Activated naive CD8-positive, alpha-beta T cell treated with anti-CD3 and anti-CD28 coated beads, Interleukin-2, amount 50 U/mL, for 24 hours (primary cell): ENCODE results near the gene ADORA2A.

Source experiments
- ATAC-seq: fragments of 150-1000 bp; cut with Tn5 transposase; one replicate; pipeline ENCODE4 v1.10.0; 2021
- DNase-seq: peaks from one replicate; pipeline ENCODE4 v3.0.0; 2021
- H3K27ac Mint-ChIP-seq: one replicate; pipeline ENCODE4 v1.8.0; 2021; ENCODE audit warnings: mild to moderate bottlenecking, mixed read lengths
- H3K27me3 Mint-ChIP-seq: one replicate; pipeline ENCODE4 v1.8.0; 2021; ENCODE audit warnings: mixed read lengths
- H3K36me3 Mint-ChIP-seq: one replicate; pipeline ENCODE4 v1.8.0; 2021; ENCODE audit warnings: low read depth, mixed read lengths
- H3K4me1 Mint-ChIP-seq: one replicate; pipeline ENCODE4 v1.8.0; 2021; ENCODE audit warnings: mixed read lengths
- H3K4me3 Mint-ChIP-seq: one replicate; pipeline ENCODE4 v1.8.0; 2021; ENCODE audit warnings: mild to moderate bottlenecking, moderate library complexity, mixed read lengths
- H3K9me3 Mint-ChIP-seq: one replicate; pipeline ENCODE4 v1.8.0; 2021; ENCODE audit warnings: mixed read lengths

Gene ADORA2A

DNA sequence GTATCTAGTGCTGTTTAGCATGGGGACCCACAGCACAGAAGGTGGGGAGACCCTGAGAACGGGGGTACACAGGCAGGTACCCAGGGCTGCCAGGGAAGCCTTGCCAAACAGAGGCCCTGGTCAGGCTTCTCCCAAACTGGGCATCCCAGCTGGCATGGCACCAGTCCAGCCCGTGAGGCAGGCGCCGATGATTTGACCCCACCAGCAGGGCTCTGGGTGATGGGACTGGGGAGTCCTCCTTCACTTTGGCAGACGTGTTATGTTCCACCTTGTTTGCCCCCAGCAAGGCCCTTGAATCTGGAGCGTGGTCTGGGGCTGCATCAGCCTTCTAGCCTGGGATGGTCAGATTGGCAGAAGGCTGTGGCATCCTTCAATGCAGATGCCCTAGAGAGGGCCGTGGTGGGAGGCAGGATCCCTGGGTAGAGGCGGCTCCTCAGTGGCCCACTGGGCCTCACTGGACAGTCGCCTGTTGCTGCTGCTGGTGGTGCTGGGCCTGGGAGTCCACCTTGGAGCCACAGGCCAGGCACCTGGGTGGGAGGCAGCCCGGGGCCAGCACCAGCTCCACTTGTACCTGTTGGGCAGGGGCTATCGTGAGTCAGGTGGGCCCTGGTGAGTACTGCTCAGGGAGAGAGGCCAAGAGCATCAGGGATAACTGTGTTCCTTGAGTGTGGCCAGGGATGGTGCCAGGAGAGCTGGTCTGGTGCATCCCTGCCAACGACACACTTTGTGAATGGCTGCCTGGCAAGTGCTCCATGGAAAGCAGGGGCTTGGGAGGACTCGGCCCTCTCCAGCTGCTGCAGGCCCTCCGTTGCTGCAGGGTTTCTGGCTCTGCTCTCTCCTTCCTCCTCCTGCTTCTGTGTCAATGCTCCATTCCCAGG is 3.3 kb downstream of the ADORA2A start:
- H3K4me1 Mint-ChIP-seq: peaks cover 92% of the 10 kb centered on the region
- no peak for ATAC-seq
- H3K27ac Mint-ChIP-seq: peak overlapping the region; percentile 86
- H3K36me3 Mint-ChIP-seq: peaks cover 24% of the 10 kb centered on the region
- H3K4me3 Mint-ChIP-seq: peak overlapping the region; percentile 86
- H3K27me3 Mint-ChIP-seq: peaks cover 3% of the 10 kb centered on the region
- H3K9me3 Mint-ChIP-seq: no peaks in the 10 kb centered on the region
- DNase-seq: no peak

DNA sequence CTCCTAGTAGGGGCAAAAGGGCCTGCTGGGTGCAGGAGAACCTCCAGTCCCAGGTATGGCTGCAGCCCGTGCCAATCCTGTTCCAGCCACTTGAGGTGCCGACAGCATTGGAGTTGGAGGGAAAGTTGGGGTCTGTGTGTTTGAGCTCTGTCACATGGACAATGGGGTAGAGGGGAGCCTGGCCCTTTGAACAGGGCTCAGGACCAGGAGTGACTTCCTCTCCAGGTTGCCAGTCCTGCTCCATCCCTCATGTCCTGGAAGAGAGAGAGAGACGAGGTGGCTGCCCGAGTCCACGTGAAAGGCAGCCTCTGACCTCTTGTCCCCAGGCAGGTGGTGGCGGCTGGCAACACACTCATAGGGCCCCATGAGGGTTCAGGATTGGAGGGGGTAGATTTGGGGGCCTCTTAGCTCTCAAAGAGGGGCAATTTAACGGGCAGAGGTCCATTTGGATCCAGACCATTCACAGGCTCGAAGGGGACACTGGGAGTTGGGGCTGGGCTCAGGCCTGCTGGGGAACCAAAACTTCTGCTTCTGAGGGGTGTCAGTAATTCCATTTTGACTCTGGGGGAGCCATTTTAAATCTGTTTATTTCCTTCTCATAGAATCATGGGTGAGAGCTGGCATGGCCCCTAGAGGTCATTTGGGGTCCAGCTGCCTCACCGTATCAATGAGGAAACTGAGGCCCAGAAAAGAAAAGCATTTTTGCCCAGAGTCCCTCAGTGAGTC is 4.1 kb downstream of the ADORA2A start:
- Mint-ChIP-seq H3K4me3 (peak overlapping the region; percentile 75), H3K36me3 (peaks cover 24% of the 10 kb centered on the region), H3K9me3 (no peaks in the 10 kb centered on the region), H3K27me3 (peaks cover 3% of the 10 kb centered on the region), H3K27ac (peak overlapping the region; percentile 86), H3K4me1 (peaks cover 92% of the 10 kb centered on the region)
- ATAC-seq (no peak), DNase-seq (no peak)

DNA sequence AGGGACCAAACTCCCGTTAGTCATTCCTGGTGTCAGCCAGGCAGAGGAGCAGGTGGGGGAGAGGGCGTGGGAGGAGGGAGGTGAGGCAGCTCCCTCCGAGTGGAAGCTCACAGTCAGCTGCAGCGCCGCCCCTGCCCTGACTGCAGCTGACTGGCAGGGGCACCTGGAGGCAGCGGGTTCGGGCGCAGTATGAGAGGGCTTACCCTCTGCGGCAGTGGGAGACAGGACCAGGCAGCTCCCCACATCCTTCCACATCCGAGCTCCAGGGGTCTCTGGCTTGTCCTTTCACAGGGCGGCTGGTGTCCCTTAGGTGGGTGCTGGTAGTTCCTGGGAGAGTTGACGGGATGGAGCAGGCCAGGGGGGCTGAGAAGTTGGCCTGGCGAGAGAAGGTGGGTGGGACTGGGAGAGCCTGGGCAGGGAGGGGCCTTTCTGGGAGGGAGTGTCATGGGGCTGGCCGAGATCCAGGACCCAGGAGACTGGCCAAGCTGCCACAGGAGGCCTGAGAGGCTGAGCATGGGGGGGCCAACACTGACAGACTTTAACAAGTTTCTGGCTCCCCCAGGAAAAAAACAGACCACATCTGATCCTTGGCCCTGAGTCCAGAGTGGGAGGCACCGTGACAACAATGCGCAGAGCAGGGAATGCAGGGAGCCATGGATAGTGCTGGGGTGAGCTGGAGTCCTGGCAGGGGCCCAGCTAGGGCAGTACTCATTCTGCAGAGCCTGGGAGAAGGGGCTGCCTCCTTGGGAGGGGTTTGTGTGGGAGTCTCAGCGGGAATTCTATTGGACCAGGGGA is 4.9 kb downstream of the ADORA2A start:
- Mint-ChIP-seq H3K4me1 (peaks cover 92% of the 10 kb centered on the region), H3K27ac (peak overlapping the region; percentile 86), H3K9me3 (no peaks in the 10 kb centered on the region), H3K4me3 (peak overlapping the region; percentile 75), H3K27me3 (peaks cover 3% of the 10 kb centered on the region), H3K36me3 (peaks cover 32% of the 10 kb centered on the region)
- ATAC-seq (no peak), DNase-seq (peak; percentile 65)

DNA sequence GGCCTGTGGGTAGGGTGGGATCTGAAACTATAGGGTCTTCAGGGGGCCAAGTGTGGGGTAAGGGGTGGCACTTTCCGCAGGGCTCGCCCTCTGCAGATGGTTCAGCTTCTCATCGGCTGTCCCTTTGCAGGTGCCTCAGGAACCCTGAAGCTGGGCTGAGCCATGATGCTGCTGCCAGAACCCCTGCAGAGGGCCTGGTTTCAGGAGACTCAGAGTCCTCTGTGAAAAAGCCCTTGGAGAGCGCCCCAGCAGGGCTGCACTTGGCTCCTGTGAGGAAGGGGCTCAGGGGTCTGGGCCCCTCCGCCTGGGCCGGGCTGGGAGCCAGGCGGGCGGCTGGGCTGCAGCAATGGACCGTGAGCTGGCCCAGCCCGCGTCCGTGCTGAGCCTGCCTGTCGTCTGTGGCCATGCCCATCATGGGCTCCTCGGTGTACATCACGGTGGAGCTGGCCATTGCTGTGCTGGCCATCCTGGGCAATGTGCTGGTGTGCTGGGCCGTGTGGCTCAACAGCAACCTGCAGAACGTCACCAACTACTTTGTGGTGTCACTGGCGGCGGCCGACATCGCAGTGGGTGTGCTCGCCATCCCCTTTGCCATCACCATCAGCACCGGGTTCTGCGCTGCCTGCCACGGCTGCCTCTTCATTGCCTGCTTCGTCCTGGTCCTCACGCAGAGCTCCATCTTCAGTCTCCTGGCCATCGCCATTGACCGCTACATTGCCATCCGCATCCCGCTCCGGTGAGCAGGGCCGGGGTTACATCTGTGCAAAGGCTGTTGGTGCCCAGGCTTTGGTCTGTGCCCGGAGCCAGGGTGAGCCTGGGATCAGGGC is 5.8 kb downstream of the ADORA2A start:
- DNase-seq: no peak
- H3K27ac Mint-ChIP-seq: peak overlapping the region; percentile 100
- H3K27me3 Mint-ChIP-seq: peaks cover 3% of the 10 kb centered on the region
- ATAC-seq: no peak
- H3K36me3 Mint-ChIP-seq: peaks cover 39% of the 10 kb centered on the region
- no peaks in the 10 kb centered on the region for H3K9me3 Mint-ChIP-seq
- H3K4me3 Mint-ChIP-seq: peak overlapping the region; percentile 80
- H3K4me1 Mint-ChIP-seq: peaks cover 98% of the 10 kb centered on the region

DNA sequence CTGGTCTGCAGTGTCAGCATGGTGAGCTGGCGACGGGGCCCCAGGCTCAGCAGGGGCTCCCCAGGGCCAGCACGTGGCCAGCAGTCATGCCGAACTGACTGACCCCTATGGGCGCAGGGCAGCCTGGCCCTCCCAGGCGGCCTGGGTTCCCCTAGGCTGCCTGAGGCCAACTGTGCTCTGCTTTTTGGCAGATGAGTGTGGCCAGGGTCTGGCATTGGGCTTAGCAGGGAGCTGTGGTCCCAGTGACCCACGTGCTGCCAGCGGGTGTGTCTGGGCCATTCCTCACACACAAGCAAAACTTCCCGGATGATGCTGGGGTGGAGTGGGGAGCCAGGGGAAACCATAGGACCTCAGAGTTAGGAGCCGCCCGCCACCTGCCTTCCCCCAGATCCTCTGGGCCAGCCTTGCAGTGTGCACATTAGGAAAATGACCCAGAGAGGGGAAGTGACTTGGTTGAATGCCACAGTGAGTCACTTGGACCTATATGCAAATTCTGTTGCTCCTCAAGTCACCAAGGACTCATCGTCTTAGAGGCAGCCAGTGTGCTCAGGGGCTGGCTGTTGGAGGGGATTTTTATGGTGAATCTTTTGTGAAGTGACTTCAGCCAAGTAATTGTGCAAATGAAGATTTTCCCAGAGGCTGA is 6.5 kb downstream of the ADORA2A start:
- peak overlapping the region; percentile 100 for H3K27ac Mint-ChIP-seq
- H3K9me3 Mint-ChIP-seq: no peaks in the 10 kb centered on the region

DNA sequence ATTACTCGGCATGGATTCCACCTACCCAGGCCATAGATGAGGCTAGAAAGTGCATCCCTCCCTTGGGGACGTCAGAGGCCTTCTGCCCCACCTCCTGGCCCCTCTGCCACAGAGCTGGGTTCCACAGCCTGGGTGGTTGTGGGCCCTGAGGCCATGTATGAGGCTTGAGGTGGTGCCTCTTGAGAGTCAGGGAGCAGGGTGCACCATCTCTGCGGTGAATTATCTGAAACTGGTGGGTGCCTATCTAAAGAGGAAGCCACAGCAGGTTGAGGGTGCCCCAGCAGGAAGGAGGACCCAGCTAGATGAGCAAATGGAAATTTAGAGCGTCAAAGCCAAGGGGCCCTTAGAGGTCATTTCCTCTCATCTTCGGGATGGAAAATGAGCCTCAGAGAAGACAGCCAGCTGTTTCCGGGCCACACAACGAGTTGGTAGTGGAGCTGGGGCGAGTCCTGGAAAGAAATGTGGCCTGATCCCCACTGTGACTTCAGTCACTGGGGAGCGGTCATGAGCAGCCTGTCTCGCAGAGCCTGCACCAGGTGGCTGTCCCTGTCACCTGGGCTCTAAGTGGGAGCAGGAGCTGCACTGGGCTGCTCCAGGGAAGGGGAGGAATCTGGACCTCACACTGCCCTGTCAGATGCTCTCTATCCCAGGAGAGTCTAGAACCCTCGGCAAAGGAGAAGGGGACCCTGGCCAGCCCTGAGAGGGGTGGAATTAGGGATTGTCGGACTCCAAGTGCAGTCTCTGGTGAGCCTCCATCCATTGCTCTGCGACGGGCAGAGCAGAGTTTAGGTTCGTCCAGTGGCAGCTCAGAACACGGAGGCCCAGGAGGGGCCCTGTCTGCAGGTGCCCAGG is 7.3 kb downstream of the ADORA2A start:
- H3K4me3 Mint-ChIP-seq: peak overlapping the region; percentile 80

More for the DNA sequence above, 6.5 kb downstream of the ADORA2A start:
- peaks cover 38% of the 10 kb centered on the region for H3K36me3 Mint-ChIP-seq
- peak overlapping the region; percentile 80 for H3K4me3 Mint-ChIP-seq
- H3K4me1 Mint-ChIP-seq: peaks cover 96% of the 10 kb centered on the region
- H3K27me3 Mint-ChIP-seq: peaks cover 3% of the 10 kb centered on the region
- ATAC-seq (peak; percentile 81), DNase-seq (peak; percentile 62)

DNA sequence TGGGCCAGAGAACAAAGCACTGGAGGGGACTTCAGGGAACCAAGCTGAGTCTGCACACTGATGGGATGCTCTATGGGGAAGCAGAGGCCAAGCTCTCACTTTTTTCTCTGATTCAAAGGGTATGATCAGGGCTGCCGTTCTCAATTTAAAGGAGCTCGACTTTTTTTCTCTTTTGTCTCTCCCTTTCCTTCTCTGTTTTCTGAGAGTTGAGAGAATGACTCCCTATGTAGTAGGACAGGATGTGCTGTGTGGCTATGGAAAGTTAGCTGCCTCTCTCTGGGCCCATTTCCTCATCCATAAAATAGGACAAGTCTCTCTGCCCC is 7.9 kb downstream of the ADORA2A start:
- Mint-ChIP-seq H3K27ac (peak overlapping the region; percentile 100), H3K4me1 (peaks cover 93% of the 10 kb centered on the region), H3K27me3 (peaks cover 3% of the 10 kb centered on the region), H3K9me3 (no peaks in the 10 kb centered on the region), H3K36me3 (peaks cover 44% of the 10 kb centered on the region), H3K4me3 (peak overlapping the region; percentile 80)
- no peak for ATAC-seq
- no peak for DNase-seq

More for the DNA sequence above, 7.3 kb downstream of the ADORA2A start:
- H3K27me3 Mint-ChIP-seq: peaks cover 3% of the 10 kb centered on the region
- peaks cover 94% of the 10 kb centered on the region for H3K4me1 Mint-ChIP-seq
- DNase-seq (peak; percentile 77), ATAC-seq (peak; percentile 70)
- H3K9me3 Mint-ChIP-seq: no peaks in the 10 kb centered on the region
- H3K27ac Mint-ChIP-seq: peak overlapping the region; percentile 100
- peaks cover 42% of the 10 kb centered on the region for H3K36me3 Mint-ChIP-seq

DNA sequence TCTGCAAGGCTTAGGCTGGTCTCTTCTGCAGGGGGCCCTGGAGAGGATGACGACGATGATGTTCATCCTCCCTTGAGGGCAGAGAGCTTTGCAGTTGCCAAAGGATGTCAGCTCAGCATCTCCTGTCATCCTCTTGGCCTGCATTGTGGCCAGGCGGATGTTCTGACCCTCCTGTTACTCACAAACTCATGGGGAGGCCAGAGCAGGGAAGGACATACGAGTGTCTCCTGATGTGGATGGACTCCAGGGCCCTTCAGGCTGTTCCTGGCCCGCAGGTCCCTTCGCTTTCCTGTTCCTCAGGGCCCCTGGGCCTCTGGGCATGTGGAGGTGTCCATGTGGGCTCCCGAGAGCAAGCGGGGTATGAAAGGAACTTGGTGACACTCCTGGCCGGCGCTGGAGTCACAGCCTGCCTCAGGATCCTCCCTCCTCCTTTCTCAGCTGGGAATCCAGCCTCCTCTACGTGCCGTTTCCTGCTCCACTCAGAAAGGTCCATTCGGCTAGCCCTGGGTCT is 8.5 kb downstream of the ADORA2A start:
- ATAC-seq: no peak
- Mint-ChIP-seq H3K9me3 (no peaks in the 10 kb centered on the region), H3K27me3 (peaks cover 3% of the 10 kb centered on the region), H3K4me1 (peaks cover 93% of the 10 kb centered on the region), H3K36me3 (peaks cover 51% of the 10 kb centered on the region), H3K27ac (peak overlapping the region; percentile 100), H3K4me3 (peak overlapping the region; percentile 80)
- DNase-seq: no peak

DNA sequence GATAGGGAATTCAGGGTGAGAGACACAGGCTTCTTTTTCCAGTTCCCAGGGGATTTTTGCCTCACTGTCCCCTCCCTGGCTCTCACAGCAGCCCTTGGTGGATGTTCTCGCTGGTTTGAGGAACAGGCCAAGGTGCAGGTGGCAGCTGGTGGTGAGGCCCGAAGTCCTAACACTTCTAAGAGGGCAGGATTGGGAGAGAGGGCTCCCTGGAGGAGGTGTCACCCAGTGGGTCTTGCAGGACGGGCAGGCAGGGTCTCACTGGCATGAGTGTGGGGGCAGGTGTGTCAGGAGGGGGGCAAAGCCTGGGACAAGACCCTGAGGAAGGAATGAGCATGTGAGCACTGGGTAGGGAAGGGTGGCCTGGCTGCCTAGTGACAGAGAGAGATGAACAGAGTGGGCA is 9.2 kb downstream of the ADORA2A start:
- peak overlapping the region; percentile 1 for H3K4me3 Mint-ChIP-seq

DNA sequence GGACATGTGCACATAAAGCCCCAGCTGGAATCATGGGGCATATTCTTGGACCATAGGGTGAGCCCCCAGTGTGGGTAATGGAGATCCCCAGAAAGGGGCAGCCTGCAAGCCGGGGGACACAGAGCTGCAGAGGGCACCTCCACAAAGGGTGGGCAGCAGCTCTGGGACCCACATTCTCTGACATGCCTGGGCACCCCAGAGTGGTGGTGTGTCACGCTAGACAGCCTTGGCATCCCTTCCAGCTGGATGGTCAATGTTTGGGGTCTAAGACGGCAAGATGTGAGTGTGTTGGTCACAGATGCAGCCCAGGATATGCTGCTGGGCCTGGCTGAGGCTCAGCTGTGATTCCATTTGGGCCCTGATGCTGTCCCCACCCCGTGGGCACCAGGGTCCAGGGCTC is 9.7 kb downstream of the ADORA2A start:
- Mint-ChIP-seq H3K27me3 (peaks cover 3% of the 10 kb centered on the region), H3K4me1 (peaks cover 93% of the 10 kb centered on the region), H3K9me3 (no peaks in the 10 kb centered on the region), H3K27ac (peak overlapping the region; percentile 100), H3K4me3 (peak overlapping the region; percentile 27), H3K36me3 (peaks cover 55% of the 10 kb centered on the region)
- ATAC-seq (no peak), DNase-seq (no peak)

More for the DNA sequence above, 9.2 kb downstream of the ADORA2A start:
- H3K27ac Mint-ChIP-seq: peak overlapping the region; percentile 100
- H3K4me1 Mint-ChIP-seq: peaks cover 93% of the 10 kb centered on the region
- ATAC-seq (no peak), DNase-seq (no peak)
- peaks cover 53% of the 10 kb centered on the region for H3K36me3 Mint-ChIP-seq
- H3K9me3 Mint-ChIP-seq: no peaks in the 10 kb centered on the region
- peaks cover 3% of the 10 kb centered on the region for H3K27me3 Mint-ChIP-seq

DNA sequence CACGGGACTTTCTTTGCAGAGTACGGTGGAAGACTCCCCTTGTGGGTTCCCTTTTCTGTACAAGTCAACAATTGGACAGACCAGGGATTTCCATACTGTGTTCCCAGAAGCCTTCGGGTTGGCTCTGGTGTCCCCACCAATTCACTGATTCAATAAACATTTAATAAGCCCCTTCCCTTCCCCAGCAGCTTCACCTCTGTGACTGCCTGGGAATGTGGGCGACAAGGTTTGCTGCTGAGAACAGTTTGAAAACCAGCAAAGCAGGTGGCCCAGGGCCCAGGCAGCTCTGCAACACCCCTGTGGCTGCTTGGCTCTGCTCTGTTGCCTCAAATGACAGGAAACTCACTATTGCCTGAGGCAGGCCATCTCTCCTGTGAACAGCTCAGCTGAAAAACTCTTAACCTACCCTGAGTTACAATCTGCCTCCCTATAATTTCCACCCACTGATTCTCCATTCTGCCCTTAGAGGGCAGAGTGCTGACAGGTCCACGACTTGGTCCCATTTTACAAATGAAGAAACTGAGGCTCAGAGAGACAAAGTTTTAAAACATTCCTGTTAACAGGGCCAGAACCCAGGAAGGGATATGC is 10.4 kb downstream of the ADORA2A start:
- Mint-ChIP-seq H3K9me3 (no peaks in the 10 kb centered on the region), H3K4me3 (peak overlapping the region; percentile 27), H3K4me1 (peaks cover 93% of the 10 kb centered on the region), H3K36me3 (peaks cover 55% of the 10 kb centered on the region), H3K27ac (peak overlapping the region; percentile 100), H3K27me3 (peaks cover 3% of the 10 kb centered on the region)
- DNase-seq (no peak), ATAC-seq (no peak)

DNA sequence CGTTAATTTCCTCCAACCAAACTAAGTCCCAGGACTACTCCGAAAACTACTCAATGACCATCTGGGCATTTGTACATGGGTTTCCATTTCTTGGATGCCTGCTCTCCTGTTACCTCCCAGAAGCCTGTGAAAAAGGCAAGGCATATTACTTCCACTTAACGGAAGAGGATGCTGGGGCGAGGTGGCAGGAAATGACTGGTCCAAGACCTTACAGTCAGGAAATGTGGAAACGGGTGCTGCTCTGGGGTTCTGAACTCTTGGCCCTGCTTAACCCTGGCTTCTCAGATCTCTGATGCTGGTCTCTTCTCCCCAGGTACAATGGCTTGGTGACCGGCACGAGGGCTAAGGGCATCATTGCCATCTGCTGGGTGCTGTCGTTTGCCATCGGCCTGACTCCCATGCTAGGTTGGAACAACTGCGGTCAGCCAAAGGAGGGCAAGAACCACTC is 12.9 kb downstream of the ADORA2A start:
- Mint-ChIP-seq H3K4me3 (no peak overlapping the region), H3K9me3 (no peaks in the 10 kb centered on the region), H3K4me1 (peaks cover 90% of the 10 kb centered on the region), H3K36me3 (peaks cover 50% of the 10 kb centered on the region), H3K27ac (peak overlapping the region; percentile 65), H3K27me3 (no peaks in the 10 kb centered on the region)
- ATAC-seq (no peak), DNase-seq (no peak)
